Neural crest cell (in vitro differentiated cells): Measurements from ENCODE around the gene ZER1. TPM values are rescaled to one million over a fixed set of nuclear protein-coding genes. Genes with fewer than 3 reads are reported as not detected.

Experiments used
- DNase-seq: peaks from one replicate; pipeline ENCODE4 v3.0.0; 2021; ENCODE audit warnings: low read depth, mixed read lengths, low spot score
- H3K27ac Mint-ChIP-seq: one replicate; pipeline ENCODE4 v1.8.0; 2021; ENCODE audit warnings: mild to moderate bottlenecking, mixed read lengths; ENCODE audit not compliant: unreplicated experiment
- H3K27me3 Mint-ChIP-seq: 2 replicates; pipeline ENCODE4 v1.8.0; 2021; ENCODE audit warnings: low read depth, mild to moderate bottlenecking, mixed read lengths
- H3K36me3 Mint-ChIP-seq: 2 replicates; pipeline ENCODE4 v1.8.0; 2021; ENCODE audit warnings: low read depth, mild to moderate bottlenecking, mixed read lengths
- H3K4me1 Mint-ChIP-seq: 2 replicates; pipeline ENCODE4 v1.8.0; 2021; ENCODE audit warnings: mixed read lengths
- H3K4me3 Mint-ChIP-seq: one replicate; pipeline ENCODE4 v1.8.0; 2021; ENCODE audit warnings: mild to moderate bottlenecking, mixed read lengths
- H3K9me3 Mint-ChIP-seq: 2 replicates; pipeline ENCODE4 v1.8.0; 2021; ENCODE audit warnings: mixed read lengths
- CTCF ChIP-seq: fragments of 200-600 bp; sonication (generic); conservative IDR thresholded peaks from 2 replicates; pipeline ENCODE4 v1.5.0; 2021; ENCODE audit warnings: antibody characterized with exemption, mild to moderate bottlenecking
- total RNA-seq: library from RNA; stranded (reverse); gene quantifications from 2 replicates; pipeline ENCODE4 v1.2.1, GENCODE V29; 2021

The ZER1 gene
- total RNA-seq, 1 donor from 2014 or later, result 19.1 TPM

- Mint-ChIP-seq H3K4me1 (peaks cover 10% of the 10 kb centered on the region), H3K27me3 (no peaks in the 10 kb centered on the region), H3K4me3 (no peak overlapping the region), H3K9me3 (no peaks in the 10 kb centered on the region), H3K27ac (peak overlapping the region; percentile 43), H3K36me3 (no peaks in the 10 kb centered on the region)
- TF ChIP-seq CTCF, result no peak
- no peak for DNase-seq
These were observed 3.1 kb upstream of the ZER1 start for GRCh38 chr9:128774804-128775203.

GRCh38 chr9:128773049-128773448 is 1.3 kb upstream of the ZER1 start:
- Mint-ChIP-seq H3K9me3 (no peaks in the 10 kb centered on the region), H3K36me3 (no peaks in the 10 kb centered on the region), H3K27me3 (no peaks in the 10 kb centered on the region), H3K27ac (no peak overlapping the region), H3K4me1 (peaks cover 10% of the 10 kb centered on the region), H3K4me3 (peak overlapping the region; percentile 92)
- no peak for DNase-seq
- no peak for TF ChIP-seq CTCF

GRCh38 chr9:128771094-128771721 is 519 bp downstream of the ZER1 start:
- no peaks in the 10 kb centered on the region for H3K27me3 Mint-ChIP-seq
- no peak for TF ChIP-seq CTCF
- peaks cover 10% of the 10 kb centered on the region for H3K4me1 Mint-ChIP-seq
- DNase-seq, result peak; percentile 14
- no peaks in the 10 kb centered on the region for H3K9me3 Mint-ChIP-seq
- no peaks in the 10 kb centered on the region for H3K36me3 Mint-ChIP-seq
- H3K4me3 Mint-ChIP-seq, result peak overlapping the region; percentile 92
- peak overlapping the region; percentile 87 for H3K27ac Mint-ChIP-seq

- DNase-seq, result no peak
- no peak overlapping the region for H3K27ac Mint-ChIP-seq
- no peak for TF ChIP-seq CTCF
- no peaks in the 10 kb centered on the region for H3K36me3 Mint-ChIP-seq
- H3K4me3 Mint-ChIP-seq, result peak overlapping the region; percentile 92
- no peaks in the 10 kb centered on the region for H3K9me3 Mint-ChIP-seq
- no peaks in the 10 kb centered on the region for H3K27me3 Mint-ChIP-seq
- H3K4me1 Mint-ChIP-seq, result peaks cover 10% of the 10 kb centered on the region
These were observed 1.3 kb downstream of the ZER1 start for GRCh38 chr9:128770286-128771030.

GRCh38 chr9:128768606-128769005 is 3.1 kb downstream of the ZER1 start:
- no peaks in the 10 kb centered on the region for H3K9me3 Mint-ChIP-seq
- no peak for DNase-seq

More at GRCh38 chr9:128768606-128769005, 3.1 kb downstream of the ZER1 start:
- Mint-ChIP-seq H3K27ac (no peak overlapping the region), H3K4me1 (peaks cover 10% of the 10 kb centered on the region), H3K36me3 (no peaks in the 10 kb centered on the region), H3K27me3 (no peaks in the 10 kb centered on the region), H3K4me3 (peak overlapping the region; percentile 15)
- no peak for TF ChIP-seq CTCF
